ENCODE measurements around the gene LRRC18.

Gene LRRC18

DNA sequence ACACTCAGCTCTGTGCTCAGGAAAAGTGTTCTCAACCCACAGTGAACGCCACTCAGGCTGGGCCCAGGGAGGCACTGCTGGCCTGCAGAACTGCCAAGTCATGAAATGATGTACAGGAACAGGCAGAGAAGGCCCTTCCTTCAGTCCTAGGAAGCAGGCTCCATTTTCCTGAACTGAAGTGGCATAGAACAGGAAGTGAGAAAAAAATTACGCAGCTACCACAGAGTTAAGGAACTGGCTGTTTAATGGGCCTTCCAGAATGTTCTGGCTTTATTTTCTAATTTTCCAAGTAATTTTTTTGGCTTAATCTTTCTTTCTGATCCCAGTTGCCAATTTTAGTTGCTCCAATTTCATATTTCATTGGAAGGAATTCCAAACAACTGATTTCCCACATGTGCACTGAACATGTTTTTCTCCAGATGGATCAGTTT, 39.3 kb downstream of the LRRC18 start:
- no peaks in the 10 kb centered on the region for H3K27me3 ChIP-seq (ENCODE audit: insufficient read depth, poor library complexity, severe bottlenecking)
- H3K27ac ChIP-seq (replicated peaks), result no peak overlapping the region
- TF ChIP-seq, protein P1, sequence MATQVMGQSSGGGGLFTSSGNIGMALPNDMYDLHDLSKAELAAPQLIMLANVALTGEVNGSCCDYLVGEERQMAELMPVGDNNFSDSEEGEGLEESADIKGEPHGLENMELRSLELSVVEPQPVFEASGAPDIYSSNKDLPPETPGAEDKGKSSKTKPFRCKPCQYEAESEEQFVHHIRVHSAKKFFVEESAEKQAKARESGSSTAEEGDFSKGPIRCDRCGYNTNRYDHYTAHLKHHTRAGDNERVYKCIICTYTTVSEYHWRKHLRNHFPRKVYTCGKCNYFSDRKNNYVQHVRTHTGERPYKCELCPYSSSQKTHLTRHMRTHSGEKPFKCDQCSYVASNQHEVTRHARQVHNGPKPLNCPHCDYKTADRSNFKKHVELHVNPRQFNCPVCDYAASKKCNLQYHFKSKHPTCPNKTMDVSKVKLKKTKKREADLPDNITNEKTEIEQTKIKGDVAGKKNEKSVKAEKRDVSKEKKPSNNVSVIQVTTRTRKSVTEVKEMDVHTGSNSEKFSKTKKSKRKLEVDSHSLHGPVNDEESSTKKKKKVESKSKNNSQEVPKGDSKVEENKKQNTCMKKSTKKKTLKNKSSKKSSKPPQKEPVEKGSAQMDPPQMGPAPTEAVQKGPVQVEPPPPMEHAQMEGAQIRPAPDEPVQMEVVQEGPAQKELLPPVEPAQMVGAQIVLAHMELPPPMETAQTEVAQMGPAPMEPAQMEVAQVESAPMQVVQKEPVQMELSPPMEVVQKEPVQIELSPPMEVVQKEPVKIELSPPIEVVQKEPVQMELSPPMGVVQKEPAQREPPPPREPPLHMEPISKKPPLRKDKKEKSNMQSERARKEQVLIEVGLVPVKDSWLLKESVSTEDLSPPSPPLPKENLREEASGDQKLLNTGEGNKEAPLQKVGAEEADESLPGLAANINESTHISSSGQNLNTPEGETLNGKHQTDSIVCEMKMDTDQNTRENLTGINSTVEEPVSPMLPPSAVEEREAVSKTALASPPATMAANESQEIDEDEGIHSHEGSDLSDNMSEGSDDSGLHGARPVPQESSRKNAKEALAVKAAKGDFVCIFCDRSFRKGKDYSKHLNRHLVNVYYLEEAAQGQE (IDR thresholded peaks at IDR 0.05; ENCODE audit: insufficient replicate concordance, low read depth), result no peak
- peak; percentile 57; the same call in 1 of the 2 replicates for TF ChIP-seq SPI1 (IDR thresholded peaks at IDR 0.05; ENCODE audit: borderline replicate concordance, low read depth)
- H3K4me3 ChIP-seq (replicated peaks; ENCODE audit: insufficient read depth, low read length), result no peak overlapping the region
- peak; percentile 18 to 65 for DNase-seq (ENCODE audit: low read depth in 1 of 2, low spot score in 1 of 2)

DNA sequence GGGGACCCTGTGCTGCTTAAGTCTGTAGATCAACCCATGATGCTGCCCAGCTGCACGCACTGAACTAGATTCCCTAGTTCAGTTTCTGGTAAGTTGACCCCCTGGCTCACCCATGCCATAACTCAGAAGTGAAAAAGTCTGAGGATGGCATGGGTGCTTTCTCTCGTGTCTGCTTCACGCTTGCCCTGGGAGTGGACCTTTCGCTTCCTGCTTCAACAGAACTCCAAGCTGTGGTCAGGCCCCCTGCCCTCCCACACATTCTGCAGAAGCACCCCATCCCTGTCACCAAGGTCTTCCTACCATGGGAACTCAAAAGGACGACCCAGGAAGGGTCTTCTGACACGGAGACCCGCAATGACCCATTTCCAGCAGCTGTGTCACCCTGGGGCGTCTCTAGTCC, 39.9 kb downstream of the LRRC18 start:
- TF ChIP-seq POLR2AphosphoS5 (IDR thresholded peaks at IDR 0.05; ENCODE audit: low read depth) (no peak), GABPA (IDR thresholded peaks at IDR 0.05; ENCODE audit: low read depth) (no peak), SPI1 (IDR thresholded peaks at IDR 0.05; ENCODE audit: borderline replicate concordance, low read depth) (no peak)
- TF ChIP-seq, protein P1 (IDR thresholded peaks at IDR 0.05; ENCODE audit: insufficient replicate concordance, low read depth), result no peak
- TF ChIP-seq, protein P2, sequence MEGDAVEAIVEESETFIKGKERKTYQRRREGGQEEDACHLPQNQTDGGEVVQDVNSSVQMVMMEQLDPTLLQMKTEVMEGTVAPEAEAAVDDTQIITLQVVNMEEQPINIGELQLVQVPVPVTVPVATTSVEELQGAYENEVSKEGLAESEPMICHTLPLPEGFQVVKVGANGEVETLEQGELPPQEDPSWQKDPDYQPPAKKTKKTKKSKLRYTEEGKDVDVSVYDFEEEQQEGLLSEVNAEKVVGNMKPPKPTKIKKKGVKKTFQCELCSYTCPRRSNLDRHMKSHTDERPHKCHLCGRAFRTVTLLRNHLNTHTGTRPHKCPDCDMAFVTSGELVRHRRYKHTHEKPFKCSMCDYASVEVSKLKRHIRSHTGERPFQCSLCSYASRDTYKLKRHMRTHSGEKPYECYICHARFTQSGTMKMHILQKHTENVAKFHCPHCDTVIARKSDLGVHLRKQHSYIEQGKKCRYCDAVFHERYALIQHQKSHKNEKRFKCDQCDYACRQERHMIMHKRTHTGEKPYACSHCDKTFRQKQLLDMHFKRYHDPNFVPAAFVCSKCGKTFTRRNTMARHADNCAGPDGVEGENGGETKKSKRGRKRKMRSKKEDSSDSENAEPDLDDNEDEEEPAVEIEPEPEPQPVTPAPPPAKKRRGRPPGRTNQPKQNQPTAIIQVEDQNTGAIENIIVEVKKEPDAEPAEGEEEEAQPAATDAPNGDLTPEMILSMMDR (IDR thresholded peaks at IDR 0.05; ENCODE audit: insufficient read depth, low read length), result no peak
- DNase-seq (ENCODE audit: low read depth in 1 of 2, low spot score in 1 of 2), result no peak
- H3K4me3 ChIP-seq (replicated peaks; ENCODE audit: insufficient read depth, low read length), result no peak overlapping the region
- H3K27ac ChIP-seq (replicated peaks), result no peak overlapping the region
- no peaks in the 10 kb centered on the region for H3K27me3 ChIP-seq (ENCODE audit: insufficient read depth, poor library complexity, severe bottlenecking)

DNA sequence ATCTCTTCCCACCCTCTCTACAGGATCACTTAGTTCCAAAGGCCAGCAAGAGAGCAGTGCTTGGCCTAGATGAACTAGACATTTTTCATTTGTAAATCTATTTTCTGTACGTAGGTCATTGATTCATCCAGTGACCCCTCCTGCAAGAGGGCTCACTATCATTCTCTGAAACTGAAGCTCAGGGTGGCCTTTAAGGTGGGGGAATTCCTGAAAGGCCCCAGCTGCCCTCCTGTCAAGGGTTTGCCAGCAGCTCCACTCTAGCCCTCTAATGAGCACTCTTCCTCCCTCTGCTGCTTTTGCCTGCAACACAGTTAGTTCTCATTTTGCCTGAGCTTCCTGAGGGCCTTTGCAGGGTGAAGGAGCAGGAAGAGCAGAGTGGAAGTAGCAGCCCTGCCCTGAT, 41.2 kb downstream of the LRRC18 start:
- Histone ChIP-seq H3K4me3 (replicated peaks; ENCODE audit: insufficient read depth, low read length) (no peak overlapping the region), H3K27me3 (ENCODE audit: insufficient read depth, poor library complexity, severe bottlenecking) (no peaks in the 10 kb centered on the region), H3K27ac (replicated peaks) (no peak overlapping the region)
- DNase-seq (ENCODE audit: low read depth in 1 of 2, low spot score in 1 of 2), result no peak
- TF ChIP-seq, protein P2 (IDR thresholded peaks at IDR 0.05; ENCODE audit: insufficient read depth, low read length), result no peak
- TF ChIP-seq POLR2AphosphoS5 (IDR thresholded peaks at IDR 0.05; ENCODE audit: low read depth) (no peak), GABPA (IDR thresholded peaks at IDR 0.05; ENCODE audit: low read depth) (no peak), SPI1 (IDR thresholded peaks at IDR 0.05; ENCODE audit: borderline replicate concordance, low read depth) (no peak)
- TF ChIP-seq, protein P1 (IDR thresholded peaks at IDR 0.05; ENCODE audit: insufficient replicate concordance, low read depth), result no peak

DNA sequence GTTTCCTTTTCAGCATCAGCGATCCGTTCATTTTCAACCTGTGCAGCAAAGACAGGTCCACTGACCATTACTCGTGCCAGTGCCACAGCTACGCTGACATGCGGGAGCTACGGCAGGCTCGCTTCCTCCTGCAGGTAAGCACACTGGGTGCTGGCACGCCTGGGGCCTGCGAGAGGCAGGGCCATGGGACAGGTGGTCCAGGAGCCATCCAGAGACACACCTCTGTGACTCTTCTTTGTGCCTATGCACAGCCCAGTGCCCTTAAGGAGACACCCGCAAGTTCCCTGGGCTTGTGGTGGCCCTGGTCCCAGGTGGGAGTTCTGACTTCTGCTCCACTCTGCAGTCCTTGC, 42.2 kb downstream of the LRRC18 start:
- Histone ChIP-seq H3K27me3 (ENCODE audit: insufficient read depth, poor library complexity, severe bottlenecking) (no peaks in the 10 kb centered on the region), H3K4me3 (replicated peaks; ENCODE audit: insufficient read depth, low read length) (no peak overlapping the region), H3K27ac (replicated peaks) (no peak overlapping the region)
- TF ChIP-seq POLR2AphosphoS5 (IDR thresholded peaks at IDR 0.05; ENCODE audit: low read depth) (no peak), SPI1 (IDR thresholded peaks at IDR 0.05; ENCODE audit: borderline replicate concordance, low read depth) (no peak), GABPA (IDR thresholded peaks at IDR 0.05; ENCODE audit: low read depth) (no peak)
- TF ChIP-seq, protein P1 (IDR thresholded peaks at IDR 0.05; ENCODE audit: insufficient replicate concordance, low read depth), result no peak
- TF ChIP-seq, protein P2 (IDR thresholded peaks at IDR 0.05; ENCODE audit: insufficient read depth, low read length), result no peak
- DNase-seq (ENCODE audit: low read depth in 1 of 2, low spot score in 1 of 2), result no peak

Measured in HL-60 (cell line).